SH-SY5Y (cell line): ENCODE measurements around the gene PTPN14.

ENCODE experiments used
- GATA2 ChIP-seq: IDR thresholded peaks from 2 replicates; pipeline ENCODE4 v1.6.1; 2011; ENCODE audit warnings: mild to moderate bottlenecking, low read depth, low read length
- GATA3 ChIP-seq: IDR thresholded peaks from 2 replicates; pipeline ENCODE4 v1.6.1; 2011; ENCODE audit warnings: low read depth, mild to moderate bottlenecking, low read length, moderate library complexity

- no peak for TF ChIP-seq GATA3
- TF ChIP-seq GATA2 = no peak
Measured at GRCh38 chr1:214563881-214564280, 12.5 kb upstream of the PTPN14 start.
